HepG2 (cell line): ENCODE data around the gene C21orf58. TPM values are rescaled to one million over a fixed set of nuclear protein-coding genes. Genes with fewer than 3 reads are reported as not detected.

Experiments
- DDIT3 ChIP-seq: sonication (generic); formaldehyde crosslinking; IDR thresholded peaks from 2 replicates; pipeline ENCODE4 v1.4.0; 2020; ENCODE audit warnings: mild to moderate bottlenecking, missing genetic modification reagents
- ETV5 ChIP-seq: IDR thresholded peaks from 2 replicates; pipeline ENCODE4 v1.6.1; 2018; ENCODE audit warnings: missing biosample characterization, missing genetic modification reagents, inconsistent platforms, borderline replicate concordance
- EZH2 ChIP-seq: conservative IDR thresholded peaks from 2 replicates; pipeline ENCODE4 v1.6.1; 2012; ENCODE audit warnings: mild to moderate bottlenecking, low read depth, low read length, moderate library complexity
- HIVEP1 ChIP-seq: sonication (generic); formaldehyde crosslinking; IDR thresholded peaks from 2 replicates; pipeline ENCODE4 v1.4.0; 2020; ENCODE audit warnings: mild to moderate bottlenecking, missing genetic modification reagents
- IKZF5 ChIP-seq: IDR thresholded peaks from 2 replicates; pipeline ENCODE4 v1.6.1; 2018; ENCODE audit warnings: missing genetic modification reagents, mild to moderate bottlenecking, missing compliant biosample characterization
- KAT2B ChIP-seq: fragments of 150-350 bp; IDR thresholded peaks from 2 replicates; pipeline ENCODE4 v1.6.1; 2014; ENCODE audit warnings: low read depth, low read length, borderline replicate concordance
- MAFG ChIP-seq: sonication (generic); formaldehyde crosslinking; IDR thresholded peaks from 2 replicates; pipeline ENCODE4 v1.5.1; 2020; ENCODE audit warnings: mild to moderate bottlenecking, missing genetic modification reagents
- MLX ChIP-seq: IDR thresholded peaks from 2 replicates; pipeline ENCODE4 v1.6.1; 2016
- MTA3 ChIP-seq: sonication (generic); formaldehyde crosslinking; IDR thresholded peaks from 2 replicates; pipeline ENCODE4 v1.4.0; 2020; ENCODE audit warnings: missing genetic modification reagents
- MXD1 ChIP-seq: sonication (generic); formaldehyde crosslinking; IDR thresholded peaks from 2 replicates; pipeline ENCODE4 v1.4.0; 2020; ENCODE audit warnings: mild to moderate bottlenecking, missing genetic modification reagents
- NFATC3 ChIP-seq: sonication (generic); formaldehyde crosslinking; IDR thresholded peaks from 2 replicates; pipeline ENCODE4 v1.5.1; 2020; ENCODE audit warnings: mild to moderate bottlenecking, missing genetic modification reagents
- NFYB ChIP-seq: sonication (generic); formaldehyde crosslinking; IDR thresholded peaks from 2 replicates; pipeline ENCODE4 v1.4.0; 2020; ENCODE audit warnings: missing genetic modification reagents
- RFXANK ChIP-seq: IDR thresholded peaks from 2 replicates; pipeline ENCODE4 v1.6.1; 2016
- SKI ChIP-seq: fragments of 450-650 bp; IDR thresholded peaks from one replicate; pipeline ENCODE4 v1.6.1; 2018; ENCODE audit warnings: mild to moderate bottlenecking; ENCODE audit not compliant: partially characterized antibody
- SRSF1 ChIP-seq: fragments of 200-400 bp; formaldehyde crosslinking; optimal IDR thresholded peaks from 2 replicates; pipeline ENCODE3; 2017; ENCODE audit warnings: mild to moderate bottlenecking, low read depth, low read length, moderate library complexity
- TBX2 ChIP-seq: sonication (generic); formaldehyde crosslinking; IDR thresholded peaks from 2 replicates; pipeline ENCODE4 v1.5.0; 2020; ENCODE audit warnings: missing genetic modification reagents, mild to moderate bottlenecking, borderline replicate concordance
- ZFP36L1 ChIP-seq: sonication (generic); formaldehyde crosslinking; IDR thresholded peaks from 2 replicates; pipeline ENCODE4 v1.8.0; 2022; ENCODE audit warnings: mild to moderate bottlenecking, missing genetic modification reagents, moderate library complexity
- ZNF251 ChIP-seq: sonication (generic); formaldehyde crosslinking; IDR thresholded peaks from 2 replicates; pipeline ENCODE4 v1.9.0; 2021; ENCODE audit warnings: mild to moderate bottlenecking, missing genetic modification reagents
- ZNF264 ChIP-seq: sonication (generic); formaldehyde crosslinking; IDR thresholded peaks from 2 replicates; pipeline ENCODE4 v1.4.0; 2020; ENCODE audit warnings: missing genetic modification reagents
- ZNF280D ChIP-seq: sonication (generic); formaldehyde crosslinking; IDR thresholded peaks from 2 replicates; pipeline ENCODE4 v1.5.1; 2020; ENCODE audit warnings: mild to moderate bottlenecking, missing genetic modification reagents
- ZNF3 ChIP-seq: IDR thresholded peaks from 2 replicates; pipeline ENCODE4 v1.7.0; 2017; ENCODE audit warnings: inconsistent platforms
- ZNF331 ChIP-seq: sonication (generic); formaldehyde crosslinking; IDR thresholded peaks from 2 replicates; pipeline ENCODE4 v1.4.0; 2020; ENCODE audit warnings: missing genetic modification reagents
- ZNF383 ChIP-seq: sonication (generic); formaldehyde crosslinking; IDR thresholded peaks from 2 replicates; pipeline ENCODE4 v1.4.0; 2020; ENCODE audit warnings: missing genetic modification reagents, mild to moderate bottlenecking, borderline replicate concordance
- ZNF414 ChIP-seq: sonication (generic); formaldehyde crosslinking; IDR thresholded peaks from 2 replicates; pipeline ENCODE4 v1.5.0; 2020; ENCODE audit warnings: missing genetic modification reagents
- ZNF44 ChIP-seq: sonication (generic); formaldehyde crosslinking; IDR thresholded peaks from 2 replicates; pipeline ENCODE4 v1.5.1; 2020; ENCODE audit warnings: mild to moderate bottlenecking, missing genetic modification reagents
- ZNF629 ChIP-seq: sonication (generic); formaldehyde crosslinking; conservative IDR thresholded peaks from 2 replicates; pipeline ENCODE4 v1.5.0; 2020; ENCODE audit warnings: missing genetic modification reagents
- polyA plus RNA-seq, 8 experiments: library from polyadenylated mRNA; depleted of rRNA in 3 of 8; stranded (reverse) in 7 of 8; unstranded in 1 of 8; fragments of >200 nt; fragmentation: Illumina TruSeq in 4 of 8; extraction: Trizol in 4 of 8; gene quantifications; 2 replicates each; pipeline versions ENCODE4 v1.2.1 to v1.2.3, GENCODE V29; 2011 to 2016; ENCODE audit warnings: low read depth in 4 of 8, missing spikeins in 1 of 8, mixed read lengths in 1 of 8; ENCODE audit not compliant: insufficient read depth in 1 of 8
- total RNA-seq, 5 experiments: library from RNA; depleted of rRNA; stranded (reverse); fragments of >200 nt; fragmentation: Illumina TruSeq; extraction: Trizol; gene quantifications; 2 replicates each; pipeline ENCODE4 v1.2.3, GENCODE V29; 2016; ENCODE audit warnings: low read depth in 1 of 5

C21orf58 gene
- total and polyA plus RNA-seq, 2 of the 13 experiments (the other 11 are each of a cell fraction or from before 2014, with no cell fraction given) = 3.5 to 6.8 TPM

GRCh38 chr21:46295996-46296752 lies 27.5 kb downstream of the C21orf58 start (continued):
- no peak for TF ChIP-seq ZNF414 (CRISPR knock-in tag)
- TF ChIP-seq SKI = no peak
- peak; percentile 9; the same call in 1 of the 2 replicates for TF ChIP-seq ETV5
- TF ChIP-seq ZNF251 = no peak
- peak; percentile 24; the same call in 1 of the 2 replicates for TF ChIP-seq MLX
- TF ChIP-seq ZNF280D (CRISPR knock-in tag) = no peak
- peak; percentile 75; the same call in 1 of the 2 replicates for TF ChIP-seq MXD1 (CRISPR knock-in tag)
- no peak for TF ChIP-seq ZNF383 (CRISPR knock-in tag)
- no peak for TF ChIP-seq DDIT3 (CRISPR knock-in tag)
- no peak for TF ChIP-seq ZNF44 (CRISPR knock-in tag)
- TF ChIP-seq ZNF3 = no peak
- TF ChIP-seq NFATC3 (CRISPR knock-in tag) = no peak
- TF ChIP-seq TBX2 (CRISPR knock-in tag) = no peak
- no peak for TF ChIP-seq EZH2
- TF ChIP-seq ZNF629 (CRISPR knock-in tag) = no peak
- no peak for TF ChIP-seq KAT2B
- peak; percentile 64 for TF ChIP-seq NFYB (CRISPR knock-in tag)
- 0 out of 2 replicates have a peak, but pooled peaks have one; percentile 23 for TF ChIP-seq ZNF264 (CRISPR knock-in tag)
- no peak for TF ChIP-seq IKZF5
- no peak for TF ChIP-seq MAFG
- no peak for TF ChIP-seq HIVEP1 (CRISPR knock-in tag)
- no peak for TF ChIP-seq RFXANK
- 0 out of 2 replicates have a peak, but pooled peaks have one; percentile 13 for TF ChIP-seq ZNF331
- 0 out of 2 replicates have a peak, but pooled peaks have one; percentile 17 for TF ChIP-seq ZFP36L1
- TF ChIP-seq SRSF1 = no peak
- no peak for TF ChIP-seq MTA3 (CRISPR knock-in tag)
